HG03575 (cell line): Measurements from ENCODE around the gene DOK4.
"Not testable (repeated sequence)": the region's sequence is repeated elsewhere in the genome, so short reads cannot be mapped to it uniquely, and the experiment has no call there.

Source experiments
- ATAC-seq: cut with Tn5 transposase; IDR thresholded peaks from one replicate; pipeline ENCODE4 v1.9.1; 2021; ENCODE audit not compliant: unreplicated experiment, insufficient number of reproducible peaks, low FRiP score; ENCODE audit errors: extremely low read depth

DOK4 gene

GRCh38 chr16:57468346-57468745, 17.9 kb downstream of the DOK4 start:
- ATAC-seq = no peak

DNA sequence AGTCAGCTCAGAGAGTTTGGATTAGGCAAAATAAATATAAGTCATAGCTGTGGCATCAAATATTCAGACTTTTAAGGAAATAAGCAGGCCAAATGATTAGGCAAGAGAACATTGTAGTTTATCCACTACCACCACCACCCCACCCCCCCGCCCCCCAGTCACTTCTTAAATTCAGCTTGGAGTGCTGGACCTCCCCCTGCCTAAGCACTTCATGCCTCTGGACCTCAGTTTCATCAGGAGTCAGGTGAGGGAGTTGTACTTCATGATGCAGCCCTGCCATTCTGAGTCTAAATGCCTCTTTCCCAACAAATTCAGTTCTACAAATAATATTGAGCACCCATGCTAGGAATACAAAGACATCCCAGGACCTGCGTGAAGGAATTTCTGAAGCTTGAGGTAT, 21.8 kb downstream of the DOK4 start:
- no peak for ATAC-seq

DNA sequence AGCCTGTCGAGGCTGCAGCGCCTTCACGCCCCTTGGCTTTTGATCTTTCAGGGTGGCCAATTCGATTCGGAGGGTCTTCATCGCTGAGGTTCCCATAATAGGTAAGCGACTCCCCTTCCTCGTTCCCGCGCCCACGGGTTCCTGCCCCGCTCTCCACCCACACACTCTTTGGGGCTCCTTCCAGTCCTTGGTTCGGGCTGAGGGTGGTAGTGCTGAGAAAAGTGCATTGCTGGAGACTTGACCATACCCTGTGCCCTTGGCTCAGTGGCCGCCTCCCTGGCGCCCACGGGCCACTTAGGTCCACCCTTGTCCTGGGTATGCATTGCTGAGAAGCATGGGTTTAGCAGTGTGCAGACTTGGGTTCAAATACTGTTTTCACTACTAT, 23.3 kb downstream of the DOK4 start:
- ATAC-seq = no peak

DNA sequence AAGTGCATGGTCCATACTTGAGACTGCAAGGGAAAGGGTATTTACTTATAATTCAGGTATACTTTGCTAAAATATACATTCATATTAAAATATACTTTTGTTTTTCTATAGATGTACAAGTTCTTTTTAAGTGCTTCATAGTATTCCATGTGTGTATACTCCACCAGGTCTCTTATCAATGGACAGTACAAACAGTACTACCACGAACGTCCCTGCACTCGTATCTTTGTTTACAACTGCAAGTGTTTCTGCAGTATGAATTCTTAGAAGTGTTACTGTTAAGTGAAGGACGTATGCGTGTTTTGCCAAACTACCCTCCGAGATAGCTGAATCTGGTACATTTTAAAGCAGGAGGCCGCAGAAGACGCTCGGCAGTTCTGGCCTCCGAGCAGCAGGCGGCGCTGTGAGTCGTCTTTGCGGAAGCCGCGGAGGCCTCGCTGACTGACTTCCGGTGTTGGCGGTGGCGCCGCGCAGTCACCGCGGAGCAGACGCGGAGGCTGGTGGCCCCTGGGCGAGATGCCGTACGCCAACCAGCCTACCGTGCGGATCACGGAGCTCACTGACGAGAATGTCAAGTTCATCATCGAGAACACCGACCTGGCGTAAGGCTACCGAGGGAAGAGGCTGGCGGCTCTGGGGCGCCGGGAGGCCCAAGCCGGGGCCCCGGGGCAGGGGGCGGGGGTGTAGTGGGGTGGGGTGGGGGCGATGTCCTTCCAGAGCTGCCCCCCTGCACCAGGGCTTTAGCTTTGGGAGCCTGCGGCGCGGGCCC, 23.9 kb downstream of the DOK4 start, which contains the start of gene POLR2C:
Gene POLR2C, plus strand, starts transcription at position 471 of the 769 bp plus-strand sequence. Its CDS starts 46 bp downstream, at position 517.
- ATAC-seq = no peak

DNA sequence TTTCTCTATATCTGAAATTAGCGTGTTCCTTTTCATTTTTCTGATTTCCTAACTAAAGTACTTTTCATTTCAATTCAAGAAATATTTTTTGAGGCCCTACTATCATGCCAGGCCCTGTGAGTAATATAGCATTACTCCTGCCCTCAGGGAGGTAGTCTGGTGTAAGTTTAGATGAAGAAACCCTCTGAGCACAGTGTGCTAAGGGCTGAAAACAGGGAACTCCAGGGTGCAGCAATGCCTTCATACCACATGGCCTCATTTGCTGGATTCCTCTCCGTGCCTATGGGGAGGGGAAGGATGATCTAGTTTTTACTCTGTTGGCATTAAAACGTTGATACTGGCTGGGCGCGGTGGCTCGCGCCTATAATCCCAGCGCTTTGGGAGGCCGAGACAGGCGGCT, 34.3 kb downstream of the DOK4 start:
- no peak for ATAC-seq

GRCh38 chr16:57447186-57447962, 38.9 kb downstream of the DOK4 start, which contains the start of the genes CIAPIN1 and COQ9:
Gene CIAPIN1 (minus strand): TSS chr16:57447385. CDS start chr16:57440928, 6,457 bp downstream.
Gene COQ9 (plus strand): TSS chr16:57447479. CDS start chr16:57447506, 27 bp downstream.
- no peak for ATAC-seq

GRCh38 chr16:57446531-57447185, 39.6 kb downstream of the DOK4 start:
- ATAC-seq = no peak

- ATAC-seq = no peak
Measured at GRCh38 chr16:57445510-57445909, 40.8 kb downstream of the DOK4 start.

DNA sequence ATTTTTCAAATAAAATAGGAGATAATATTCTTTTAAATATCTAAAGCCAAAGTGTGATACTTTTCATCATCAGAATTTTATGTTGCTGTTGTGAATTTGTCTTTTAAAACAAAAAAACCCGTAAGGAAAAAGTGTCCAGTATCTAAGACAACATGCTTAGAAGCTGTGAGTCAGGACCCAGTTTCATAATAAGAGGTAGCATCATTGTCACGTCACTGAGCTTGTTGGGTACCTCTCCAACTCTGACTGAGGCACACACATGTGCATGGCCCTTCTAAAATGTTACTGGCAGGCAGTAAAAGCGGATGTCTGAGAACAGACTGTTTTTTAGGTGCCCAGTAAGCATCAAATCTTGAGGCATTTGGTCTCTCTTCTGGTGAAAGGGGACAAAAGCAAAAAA, 41.6 kb downstream of the DOK4 start:
- ATAC-seq = no peak

DNA sequence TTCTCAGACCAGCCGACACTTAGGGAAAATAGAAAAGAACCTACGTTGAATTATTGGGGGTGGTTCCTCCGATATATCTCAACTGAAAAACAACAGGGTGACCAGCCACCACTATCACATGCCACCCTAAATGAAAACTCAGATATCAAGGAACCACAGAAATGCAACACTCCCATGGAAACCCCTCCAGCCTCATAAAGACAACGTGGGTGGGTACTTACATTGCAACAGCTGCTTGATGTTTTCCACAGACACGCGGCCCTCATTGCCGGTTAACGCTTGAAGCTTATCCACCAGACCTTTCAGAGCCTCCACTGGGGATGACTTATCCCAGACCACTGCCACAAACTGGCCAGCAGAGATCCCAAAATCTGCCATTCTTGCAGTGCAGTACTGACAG, 45.7 kb downstream of the DOK4 start:
- ATAC-seq = not testable (repeated sequence)

GRCh38 chr16:57439947-57440346, 46.3 kb downstream of the DOK4 start:
- not testable (repeated sequence) for ATAC-seq

GRCh38 chr16:57435838-57436237, 50.5 kb downstream of the DOK4 start:
- no peak for ATAC-seq

GRCh38 chr16:57434003-57434402, 52.3 kb downstream of the DOK4 start:
- no peak for ATAC-seq

GRCh38 chr16:57432989-57433388, 53.3 kb downstream of the DOK4 start:
- ATAC-seq = no peak

DNA sequence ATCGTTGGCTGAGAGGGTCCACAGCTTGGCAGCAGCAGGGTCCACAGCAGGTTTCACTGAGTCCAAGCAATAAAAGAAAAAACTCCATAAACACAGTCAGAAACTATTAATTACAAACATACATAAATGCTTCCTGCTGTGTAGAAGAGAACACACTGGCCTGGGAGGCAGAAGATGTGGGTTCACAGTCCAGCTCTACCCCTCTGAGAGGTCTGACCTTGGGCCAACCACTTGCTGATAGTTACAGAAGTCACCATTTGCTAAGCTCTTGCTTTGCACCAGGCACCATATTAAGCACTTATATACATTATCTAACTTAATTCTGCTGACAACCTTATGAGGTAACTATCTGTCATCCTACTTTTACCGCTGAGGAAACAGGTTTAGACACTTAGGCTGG, 53.8 kb downstream of the DOK4 start:
- ATAC-seq = no peak

DNA sequence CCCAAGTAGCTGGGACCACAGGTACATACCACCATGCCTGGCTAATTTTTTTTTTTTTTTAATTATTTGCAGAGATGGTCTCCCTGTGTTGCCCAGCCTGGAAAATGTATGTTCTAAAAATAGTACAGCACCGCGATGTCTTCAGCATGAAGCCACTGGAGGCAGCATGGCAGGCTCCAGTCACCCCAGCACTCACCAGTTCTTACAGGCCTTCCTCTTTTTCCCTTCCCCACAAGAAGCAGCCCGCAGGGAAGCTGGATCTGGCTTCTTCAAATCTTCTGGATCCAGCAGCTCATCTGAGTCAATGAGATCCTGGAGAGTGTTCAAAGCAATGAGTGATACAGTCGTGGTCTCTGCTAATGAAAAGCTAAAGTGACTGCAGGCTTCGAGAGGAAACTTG, 55.3 kb downstream of the DOK4 start:
- ATAC-seq = no peak

DNA sequence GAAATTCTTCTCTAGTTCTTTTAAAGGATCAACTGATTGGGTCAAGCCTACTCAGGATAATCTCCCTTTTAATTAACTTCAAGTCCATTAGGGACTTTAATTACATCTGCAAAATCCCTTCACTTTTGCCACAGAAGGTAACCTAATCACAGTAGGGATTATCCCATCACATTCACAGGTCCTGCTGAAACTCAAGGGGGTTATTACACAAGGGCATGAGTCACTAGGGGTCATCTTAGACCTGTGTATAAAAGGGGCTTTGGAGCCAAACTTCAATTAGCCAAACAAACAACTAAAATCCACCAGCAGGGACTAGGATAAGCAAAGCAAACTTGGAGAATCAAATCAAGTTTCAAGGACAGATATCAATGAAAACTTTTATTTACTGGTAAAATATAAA, 58.5 kb downstream of the DOK4 start:
- ATAC-seq = no peak

DNA sequence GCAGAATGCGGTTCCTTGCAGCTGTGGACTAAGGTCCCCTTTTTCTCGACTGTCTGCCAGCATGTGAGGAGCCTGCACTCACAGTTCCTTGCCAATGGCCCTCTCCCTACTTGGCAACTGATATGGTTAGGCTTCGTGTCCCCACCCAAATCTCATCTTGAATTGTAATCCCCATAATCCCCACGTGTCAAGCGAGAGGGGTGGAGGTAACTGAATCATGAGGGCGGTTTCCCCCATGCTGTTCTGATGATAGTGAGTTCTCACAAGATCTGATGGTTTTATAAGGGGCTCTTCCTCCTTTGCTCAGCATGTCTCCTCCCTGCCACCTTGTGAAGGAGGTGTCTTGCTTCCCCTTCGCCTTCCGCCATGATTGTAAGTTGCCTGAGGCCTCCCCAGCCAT, 59.0 kb downstream of the DOK4 start:
- no peak for ATAC-seq

DNA sequence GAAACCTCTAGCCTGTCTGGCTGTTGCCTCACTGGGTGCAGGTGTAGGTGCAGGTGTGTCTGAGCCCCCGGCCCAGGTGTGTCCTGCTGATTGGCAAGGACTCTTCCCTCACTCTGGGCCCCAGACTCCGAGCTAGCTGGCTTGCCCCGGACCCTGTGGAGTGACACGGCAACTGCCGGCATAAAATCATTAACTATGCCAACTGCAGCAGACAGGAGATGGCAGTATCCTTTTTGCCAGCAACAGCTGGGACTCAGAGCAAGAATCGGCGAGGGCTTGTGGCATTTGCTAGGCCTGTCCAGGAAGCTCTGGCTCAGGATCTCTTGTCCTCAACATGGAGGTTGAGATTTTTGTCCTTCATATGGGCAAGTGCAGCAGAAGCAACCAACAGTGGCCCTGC, 59.9 kb downstream of the DOK4 start:
- no peak for ATAC-seq

GRCh38 chr16:57424583-57424982, 61.7 kb downstream of the DOK4 start:
- no peak for ATAC-seq
